ENCODE results near the gene PLCL2.

PLCL2 gene

DNA sequence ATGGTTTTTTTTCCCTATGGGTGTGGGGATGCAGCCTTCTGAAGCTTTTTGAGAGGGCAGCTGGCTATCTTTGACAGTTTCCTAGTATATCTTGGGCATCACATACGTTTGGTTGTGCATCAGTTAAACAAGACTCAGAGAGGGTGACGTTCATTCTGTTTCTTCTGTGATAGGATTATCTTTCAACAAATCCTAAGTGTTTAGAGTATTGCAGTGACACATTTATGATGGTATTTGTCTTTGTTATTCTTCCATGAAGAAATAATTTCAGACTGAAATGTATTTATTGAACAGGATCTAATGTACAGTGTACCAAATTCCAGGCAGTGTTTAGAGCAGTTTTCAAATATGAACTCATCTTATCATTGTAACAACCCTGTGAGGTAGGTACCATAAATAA is 114.4 kb downstream of the PLCL2 start:
- Histone ChIP-seq H3K27ac (ENCODE audit: low read depth in 2 of 2, low read length in 2 of 2) (no peak overlapping the region), H3K9ac (ENCODE audit: low read depth in 1 of 2, low read length in 2 of 2) (no peak overlapping the region), H3K27me3 (ENCODE audit: control insufficient read depth in 2 of 2, insufficient read depth in 2 of 2, low read length in 2 of 2) (no peaks in the 10 kb centered on the region), H3K36me3 (ENCODE audit: control insufficient read depth in 2 of 2, insufficient read depth in 2 of 2, low read length in 2 of 2) (no peaks in the 10 kb centered on the region), H3K4me3 (ENCODE audit: low read length in 2 of 2) (no peak overlapping the region), H3K9me3 (ENCODE audit: control insufficient read depth in 2 of 2, low read length in 2 of 2) (no peaks in the 10 kb centered on the region), H3K4me1 (ENCODE audit: control insufficient read depth in 2 of 2, insufficient read depth in 2 of 2, low read length in 2 of 2) (peaks cover 5 to 9% of the 10 kb centered on the region in 2 donors)

- H3K9ac ChIP-seq (ENCODE audit: low read depth in 1 of 2, low read length in 2 of 2), result no peak overlapping the region
- no peaks in the 10 kb centered on the region for H3K27me3 ChIP-seq (ENCODE audit: control insufficient read depth in 2 of 2, insufficient read depth in 2 of 2, low read length in 2 of 2)
- H3K36me3 ChIP-seq (ENCODE audit: control insufficient read depth in 2 of 2, insufficient read depth in 2 of 2, low read length in 2 of 2), result no peaks in the 10 kb centered on the region
- no peak overlapping the region for H3K4me3 ChIP-seq (ENCODE audit: low read length in 2 of 2)
- H3K9me3 ChIP-seq (ENCODE audit: control insufficient read depth in 2 of 2, low read length in 2 of 2), result no peaks in the 10 kb centered on the region
- H3K27ac ChIP-seq (ENCODE audit: low read depth in 2 of 2, low read length in 2 of 2), result no peak overlapping the region
- peaks cover 1 to 7% of the 10 kb centered on the region in 2 donors for H3K4me1 ChIP-seq (ENCODE audit: control insufficient read depth in 2 of 2, insufficient read depth in 2 of 2, low read length in 2 of 2)
These were observed 115.1 kb downstream of the PLCL2 start for GRCh38 chr3:16999871-17000270.

GRCh38 chr3:17003457-17003856 is 118.7 kb downstream of the PLCL2 start:
- Histone ChIP-seq H3K4me1 (ENCODE audit: control insufficient read depth in 2 of 2, insufficient read depth in 2 of 2, low read length in 2 of 2) (peaks cover 0 to 3% of the 10 kb centered on the region in 2 donors), H3K27ac (ENCODE audit: low read depth in 2 of 2, low read length in 2 of 2) (no peak overlapping the region), H3K27me3 (ENCODE audit: control insufficient read depth in 2 of 2, insufficient read depth in 2 of 2, low read length in 2 of 2) (no peaks in the 10 kb centered on the region), H3K9me3 (ENCODE audit: control insufficient read depth in 2 of 2, low read length in 2 of 2) (no peaks in the 10 kb centered on the region), H3K9ac (ENCODE audit: low read depth in 1 of 2, low read length in 2 of 2) (no peak overlapping the region), H3K36me3 (ENCODE audit: control insufficient read depth in 2 of 2, insufficient read depth in 2 of 2, low read length in 2 of 2) (no peaks in the 10 kb centered on the region), H3K4me3 (ENCODE audit: low read length in 2 of 2) (no peak overlapping the region)

DNA sequence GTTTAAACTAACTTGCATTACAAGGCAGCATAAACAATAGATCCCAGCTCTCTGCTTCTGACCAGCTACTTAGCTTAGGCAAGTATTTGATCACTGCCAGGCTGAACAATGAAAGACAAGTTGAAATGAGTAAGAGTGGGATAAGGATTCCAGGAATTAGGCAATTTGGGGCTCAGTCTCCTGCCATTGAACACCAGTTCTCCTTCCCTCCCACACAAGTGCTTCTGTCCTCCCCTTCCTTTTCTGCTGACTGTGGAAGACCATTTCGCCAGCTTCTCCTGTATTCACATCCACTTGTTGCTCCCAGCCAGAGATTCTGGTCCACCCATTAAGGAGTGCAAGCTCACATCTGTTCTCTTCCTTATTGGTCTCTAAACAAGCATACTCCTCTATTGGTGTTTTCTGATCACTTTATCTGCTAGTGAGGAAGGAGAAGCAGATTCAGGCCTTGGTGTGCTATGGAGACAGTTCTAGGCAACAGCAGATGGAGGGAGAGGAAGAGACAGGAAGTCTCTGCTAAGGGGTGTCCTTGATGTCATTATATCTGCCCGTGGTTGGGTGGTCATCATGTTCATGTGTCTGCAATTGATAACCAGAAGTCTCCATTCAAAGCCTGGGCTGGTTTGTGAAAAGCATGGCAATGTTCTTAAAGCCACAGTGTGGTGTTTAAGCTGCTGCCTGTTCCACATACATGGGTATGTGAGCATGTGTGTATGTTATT is 121.5 kb downstream of the PLCL2 start:
- no peak overlapping the region for H3K27ac ChIP-seq (ENCODE audit: low read depth in 2 of 2, low read length in 2 of 2)
- H3K4me3 ChIP-seq (ENCODE audit: low read length in 2 of 2), result no peak overlapping the region
- no peaks in the 10 kb centered on the region for H3K4me1 ChIP-seq (ENCODE audit: control insufficient read depth in 2 of 2, insufficient read depth in 2 of 2, low read length in 2 of 2)
- H3K36me3 ChIP-seq (ENCODE audit: control insufficient read depth in 2 of 2, insufficient read depth in 2 of 2, low read length in 2 of 2), result peaks cover under 1 to 11% of the 10 kb centered on the region in 2 donors
- H3K9ac ChIP-seq (ENCODE audit: low read depth in 1 of 2, low read length in 2 of 2), result no peak overlapping the region
- H3K27me3 ChIP-seq (ENCODE audit: control insufficient read depth in 2 of 2, insufficient read depth in 2 of 2, low read length in 2 of 2), result no peaks in the 10 kb centered on the region
- no peaks in the 10 kb centered on the region for H3K9me3 ChIP-seq (ENCODE audit: control insufficient read depth in 2 of 2, low read length in 2 of 2)

GRCh38 chr3:17007284-17007683 is 122.5 kb downstream of the PLCL2 start:
- H3K27ac ChIP-seq (ENCODE audit: low read depth in 2 of 2, low read length in 2 of 2), result no peak overlapping the region
- H3K4me3 ChIP-seq (ENCODE audit: low read length in 2 of 2), result no peak overlapping the region
- H3K9ac ChIP-seq (ENCODE audit: low read depth in 1 of 2, low read length in 2 of 2), result no peak overlapping the region
- H3K4me1 ChIP-seq (ENCODE audit: control insufficient read depth in 2 of 2, insufficient read depth in 2 of 2, low read length in 2 of 2), result no peaks in the 10 kb centered on the region
- H3K9me3 ChIP-seq (ENCODE audit: control insufficient read depth in 2 of 2, low read length in 2 of 2), result no peaks in the 10 kb centered on the region
- peaks cover 3 to 20% of the 10 kb centered on the region in 2 donors for H3K36me3 ChIP-seq (ENCODE audit: control insufficient read depth in 2 of 2, insufficient read depth in 2 of 2, low read length in 2 of 2)
- H3K27me3 ChIP-seq (ENCODE audit: control insufficient read depth in 2 of 2, insufficient read depth in 2 of 2, low read length in 2 of 2), result no peaks in the 10 kb centered on the region

- no peak overlapping the region for H3K27ac ChIP-seq (ENCODE audit: low read depth in 2 of 2, low read length in 2 of 2)
- peaks cover 3 to 23% of the 10 kb centered on the region in 2 donors for H3K36me3 ChIP-seq (ENCODE audit: control insufficient read depth in 2 of 2, insufficient read depth in 2 of 2, low read length in 2 of 2)
- H3K4me1 ChIP-seq (ENCODE audit: control insufficient read depth in 2 of 2, insufficient read depth in 2 of 2, low read length in 2 of 2), result no peaks in the 10 kb centered on the region
- H3K9me3 ChIP-seq (ENCODE audit: control insufficient read depth in 2 of 2, low read length in 2 of 2), result no peaks in the 10 kb centered on the region
- H3K27me3 ChIP-seq (ENCODE audit: control insufficient read depth in 2 of 2, insufficient read depth in 2 of 2, low read length in 2 of 2), result no peaks in the 10 kb centered on the region
- no peak overlapping the region for H3K4me3 ChIP-seq (ENCODE audit: low read length in 2 of 2)
- H3K9ac ChIP-seq (ENCODE audit: low read depth in 1 of 2, low read length in 2 of 2), result no peak overlapping the region
These were observed 125.1 kb downstream of the PLCL2 start for GRCh38 chr3:17009826-17010225.

- Histone ChIP-seq H3K4me1 (ENCODE audit: control insufficient read depth in 2 of 2, insufficient read depth in 2 of 2, low read length in 2 of 2) (no peaks in the 10 kb centered on the region), H3K9ac (ENCODE audit: low read depth in 1 of 2, low read length in 2 of 2) (no peak overlapping the region), H3K9me3 (ENCODE audit: control insufficient read depth in 2 of 2, low read length in 2 of 2) (no peaks in the 10 kb centered on the region)
These were observed 127.1 kb downstream of the PLCL2 start for GRCh38 chr3:17011728-17012338.

GRCh38 chr3:17013050-17013449 is 128.3 kb downstream of the PLCL2 start:
- Histone ChIP-seq H3K27me3 (ENCODE audit: control insufficient read depth in 2 of 2, insufficient read depth in 2 of 2, low read length in 2 of 2) (no peaks in the 10 kb centered on the region), H3K36me3 (ENCODE audit: control insufficient read depth in 2 of 2, insufficient read depth in 2 of 2, low read length in 2 of 2) (peaks cover 3 to 27% of the 10 kb centered on the region in 2 donors), H3K4me3 (ENCODE audit: low read length in 2 of 2) (no peak overlapping the region), H3K27ac (ENCODE audit: low read depth in 2 of 2, low read length in 2 of 2) (no peak overlapping the region), H3K9me3 (ENCODE audit: control insufficient read depth in 2 of 2, low read length in 2 of 2) (no peaks in the 10 kb centered on the region), H3K4me1 (ENCODE audit: control insufficient read depth in 2 of 2, insufficient read depth in 2 of 2, low read length in 2 of 2) (no peaks in the 10 kb centered on the region), H3K9ac (ENCODE audit: low read depth in 1 of 2, low read length in 2 of 2) (no peak overlapping the region)

More at GRCh38 chr3:17011728-17012338, 127.1 kb downstream of the PLCL2 start:
- H3K27me3 ChIP-seq (ENCODE audit: control insufficient read depth in 2 of 2, insufficient read depth in 2 of 2, low read length in 2 of 2), result no peaks in the 10 kb centered on the region
- H3K27ac ChIP-seq (ENCODE audit: low read depth in 2 of 2, low read length in 2 of 2), result no peak overlapping the region
- peaks cover 3 to 27% of the 10 kb centered on the region in 2 donors for H3K36me3 ChIP-seq (ENCODE audit: control insufficient read depth in 2 of 2, insufficient read depth in 2 of 2, low read length in 2 of 2)
- no peak overlapping the region for H3K4me3 ChIP-seq (ENCODE audit: low read length in 2 of 2)

DNA sequence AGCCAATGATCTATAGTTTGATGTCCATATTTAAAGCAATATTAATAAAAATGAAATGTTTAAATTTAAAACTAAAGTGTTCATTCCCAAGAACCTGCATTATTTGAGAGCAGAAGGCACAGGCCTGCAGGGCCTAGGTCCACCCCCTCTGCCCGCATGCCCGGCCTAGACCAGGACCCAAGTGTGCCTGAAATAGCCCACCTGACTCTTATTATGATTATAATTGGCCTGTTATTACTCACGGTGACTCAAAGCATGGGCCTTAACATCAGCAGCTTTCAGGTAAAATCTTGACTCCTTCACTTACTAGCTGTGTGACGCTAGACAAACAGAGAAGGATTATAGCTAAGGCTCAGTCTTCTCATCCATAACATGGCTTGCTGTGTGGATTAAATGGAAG is 128.8 kb downstream of the PLCL2 start:
- Histone ChIP-seq H3K27me3 (ENCODE audit: control insufficient read depth in 2 of 2, insufficient read depth in 2 of 2, low read length in 2 of 2) (no peaks in the 10 kb centered on the region), H3K4me3 (ENCODE audit: low read length in 2 of 2) (no peak overlapping the region), H3K9ac (ENCODE audit: low read depth in 1 of 2, low read length in 2 of 2) (no peak overlapping the region), H3K9me3 (ENCODE audit: control insufficient read depth in 2 of 2, low read length in 2 of 2) (no peaks in the 10 kb centered on the region), H3K4me1 (ENCODE audit: control insufficient read depth in 2 of 2, insufficient read depth in 2 of 2, low read length in 2 of 2) (no peaks in the 10 kb centered on the region), H3K27ac (ENCODE audit: low read depth in 2 of 2, low read length in 2 of 2) (no peak overlapping the region), H3K36me3 (ENCODE audit: control insufficient read depth in 2 of 2, insufficient read depth in 2 of 2, low read length in 2 of 2) (peaks cover 3 to 27% of the 10 kb centered on the region in 2 donors)

DNA sequence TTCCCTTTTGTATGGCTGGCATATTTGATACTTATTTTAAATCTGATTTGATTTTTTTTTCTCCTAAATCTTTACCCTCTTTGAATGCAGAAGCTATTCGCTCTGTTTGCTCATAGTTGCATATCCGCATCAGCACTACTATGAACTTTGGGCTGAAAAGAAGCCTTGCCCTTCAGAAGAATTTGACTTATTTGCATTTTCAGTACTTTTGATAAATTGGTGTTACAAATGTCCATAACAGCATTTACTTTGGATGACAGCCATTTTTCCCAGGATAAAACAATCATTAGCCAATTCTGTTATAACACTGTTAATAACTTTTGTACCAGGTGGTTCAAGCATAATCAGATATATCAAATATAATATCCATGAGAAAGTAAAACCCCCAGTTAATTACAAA is 129.5 kb downstream of the PLCL2 start:
- Histone ChIP-seq H3K9ac (ENCODE audit: low read depth in 1 of 2, low read length in 2 of 2) (no peak overlapping the region), H3K36me3 (ENCODE audit: control insufficient read depth in 2 of 2, insufficient read depth in 2 of 2, low read length in 2 of 2) (peaks cover 3 to 27% of the 10 kb centered on the region in 2 donors), H3K27me3 (ENCODE audit: control insufficient read depth in 2 of 2, insufficient read depth in 2 of 2, low read length in 2 of 2) (no peaks in the 10 kb centered on the region), H3K9me3 (ENCODE audit: control insufficient read depth in 2 of 2, low read length in 2 of 2) (no peaks in the 10 kb centered on the region), H3K4me1 (ENCODE audit: control insufficient read depth in 2 of 2, insufficient read depth in 2 of 2, low read length in 2 of 2) (no peaks in the 10 kb centered on the region), H3K27ac (ENCODE audit: low read depth in 2 of 2, low read length in 2 of 2) (no peak overlapping the region), H3K4me3 (ENCODE audit: low read length in 2 of 2) (no peak overlapping the region)

Data from mucosa of rectum (tissue), 2 donors.